Measurements from ENCODE around the gene CHST4. TPM values are rescaled to one million over a fixed set of nuclear protein-coding genes. Genes with fewer than 3 reads are reported as not detected.

The CHST4 gene
- total RNA-seq, 4 donors from 2014 or later: 0.26 to 0.63 TPM; not detected in 2

DNA sequence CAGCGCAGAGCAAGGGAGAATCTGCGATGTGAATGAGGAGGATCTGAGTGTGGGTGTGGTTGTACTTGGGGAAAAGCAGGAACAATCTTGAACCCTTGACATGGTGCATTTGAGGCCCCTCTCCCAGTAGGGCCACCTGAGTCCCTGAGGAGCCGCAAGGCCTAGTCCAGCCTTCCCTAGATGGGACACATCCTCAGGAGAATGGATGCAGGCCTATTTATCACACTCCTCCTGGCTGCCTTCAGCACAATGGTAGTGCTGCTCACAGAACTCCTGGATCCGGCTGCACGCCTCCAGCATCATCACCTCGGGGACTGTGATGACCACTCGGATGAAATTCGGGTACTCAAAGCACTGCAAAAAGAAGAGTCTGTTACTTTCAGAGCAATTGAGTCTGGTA is 41.7 kb downstream of the CHST4 start:
- Histone ChIP-seq H3K27ac (replicated peaks in 1 of 4) (no peak overlapping the region), H3K4me1 (peaks cover 5 to 17% (median 12%) of the 10 kb centered on the region in 4 donors), H3K4me3 (no peak overlapping the region), H3K27me3 (no peaks in the 10 kb centered on the region), H3K36me3 (no peaks in the 10 kb centered on the region), H3K9me3 (no peaks in the 10 kb centered on the region)
- WGBS: 93% methylated on average over 8 of the region's 8 CpGs
- no peak for TF ChIP-seq EP300 (IDR thresholded peaks at IDR 0.05)
- TF ChIP-seq POLR2AphosphoS5 (IDR thresholded peaks at IDR 0.05): no peak
- no peak for TF ChIP-seq POLR2A (IDR thresholded peaks at IDR 0.05; ENCODE audit: low read depth)
- TF ChIP-seq, protein P1, sequence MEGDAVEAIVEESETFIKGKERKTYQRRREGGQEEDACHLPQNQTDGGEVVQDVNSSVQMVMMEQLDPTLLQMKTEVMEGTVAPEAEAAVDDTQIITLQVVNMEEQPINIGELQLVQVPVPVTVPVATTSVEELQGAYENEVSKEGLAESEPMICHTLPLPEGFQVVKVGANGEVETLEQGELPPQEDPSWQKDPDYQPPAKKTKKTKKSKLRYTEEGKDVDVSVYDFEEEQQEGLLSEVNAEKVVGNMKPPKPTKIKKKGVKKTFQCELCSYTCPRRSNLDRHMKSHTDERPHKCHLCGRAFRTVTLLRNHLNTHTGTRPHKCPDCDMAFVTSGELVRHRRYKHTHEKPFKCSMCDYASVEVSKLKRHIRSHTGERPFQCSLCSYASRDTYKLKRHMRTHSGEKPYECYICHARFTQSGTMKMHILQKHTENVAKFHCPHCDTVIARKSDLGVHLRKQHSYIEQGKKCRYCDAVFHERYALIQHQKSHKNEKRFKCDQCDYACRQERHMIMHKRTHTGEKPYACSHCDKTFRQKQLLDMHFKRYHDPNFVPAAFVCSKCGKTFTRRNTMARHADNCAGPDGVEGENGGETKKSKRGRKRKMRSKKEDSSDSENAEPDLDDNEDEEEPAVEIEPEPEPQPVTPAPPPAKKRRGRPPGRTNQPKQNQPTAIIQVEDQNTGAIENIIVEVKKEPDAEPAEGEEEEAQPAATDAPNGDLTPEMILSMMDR (IDR thresholded peaks at IDR 0.05): no peak
- DNase-seq (ENCODE audit: extremely low spot score): no peak
- intact Hi-C loops (cut with DNase I): no loop called here

DNA sequence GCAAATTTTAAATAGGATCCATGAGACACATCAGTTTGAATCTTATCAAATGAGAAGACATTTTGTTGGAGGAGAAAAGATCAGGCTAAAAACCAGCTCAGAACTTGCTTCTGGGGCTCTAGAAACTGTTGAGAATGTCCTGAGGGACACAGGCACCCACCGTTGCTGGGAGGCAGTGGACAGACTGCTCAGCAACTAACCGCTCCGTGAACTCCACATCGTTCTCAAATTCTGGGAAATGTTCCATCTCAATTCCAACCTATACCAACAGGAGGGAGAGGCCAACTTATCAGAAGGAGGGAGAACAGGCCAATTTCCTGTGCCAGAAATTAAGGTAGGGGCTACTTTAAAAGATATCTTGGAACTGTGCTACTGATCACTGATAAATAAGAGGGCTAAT is 42.3 kb downstream of the CHST4 start:
- intact Hi-C loops (cut with DNase I): no loop called here
- 42% methylated on average over 4 of the region's 4 CpGs for WGBS
- TF ChIP-seq, protein P1 (IDR thresholded peaks at IDR 0.05): no peak
- no peak for TF ChIP-seq POLR2AphosphoS5 (IDR thresholded peaks at IDR 0.05)
- no peak for TF ChIP-seq POLR2A (IDR thresholded peaks at IDR 0.05; ENCODE audit: low read depth)
- TF ChIP-seq EP300 (IDR thresholded peaks at IDR 0.05): no peak

DNA sequence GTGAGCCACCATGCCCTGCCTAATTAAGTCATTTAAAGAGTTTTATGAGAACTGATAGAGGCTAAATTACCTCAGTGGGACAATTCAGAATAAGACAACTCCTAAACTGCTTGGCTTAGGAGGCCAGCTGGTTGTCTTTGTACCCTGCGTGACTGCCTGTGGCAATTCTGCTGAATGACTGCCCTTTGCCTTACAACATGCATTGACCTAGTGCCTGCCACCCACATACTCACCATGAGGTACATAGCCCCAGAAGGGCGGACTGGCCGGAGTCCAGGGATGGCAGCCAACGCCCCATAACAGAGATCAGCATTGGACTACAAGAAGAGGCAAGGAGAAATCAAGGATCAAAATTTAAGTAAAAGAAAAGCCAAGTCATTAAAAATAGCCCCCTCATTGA is 43.4 kb downstream of the CHST4 start:
- Histone ChIP-seq H3K27me3 (no peaks in the 10 kb centered on the region), H3K4me3 (no peak overlapping the region), H3K36me3 (no peaks in the 10 kb centered on the region), H3K4me1 (peaks cover 0 to 9% (median 5%) of the 10 kb centered on the region in 4 donors), H3K27ac (replicated peaks in 1 of 4) (no peak overlapping the region), H3K9me3 (no peaks in the 10 kb centered on the region)
- intact Hi-C loops (cut with DNase I): no loop called here
- DNase-seq (ENCODE audit: extremely low spot score): no peak
- TF ChIP-seq EP300 (IDR thresholded peaks at IDR 0.05) (no peak), POLR2A (IDR thresholded peaks at IDR 0.05; ENCODE audit: low read depth) (no peak), POLR2AphosphoS5 (IDR thresholded peaks at IDR 0.05) (no peak)
- TF ChIP-seq, protein P1 (IDR thresholded peaks at IDR 0.05): no peak
- 87% methylated on average over 4 of the region's 4 CpGs for WGBS

More for the DNA sequence above, 42.3 kb downstream of the CHST4 start:
- no peak overlapping the region for H3K27ac ChIP-seq (replicated peaks in 1 of 4)
- no peak overlapping the region for H3K4me3 ChIP-seq
- H3K36me3 ChIP-seq: no peaks in the 10 kb centered on the region
- no peak for DNase-seq (ENCODE audit: extremely low spot score)
- peaks cover 5 to 17% (median 12%) of the 10 kb centered on the region in 4 donors for H3K4me1 ChIP-seq
- H3K9me3 ChIP-seq: no peaks in the 10 kb centered on the region
- H3K27me3 ChIP-seq: no peaks in the 10 kb centered on the region

- no peak for TF ChIP-seq EP300 (IDR thresholded peaks at IDR 0.05)
- TF ChIP-seq, protein P1 (IDR thresholded peaks at IDR 0.05): no peak
- TF ChIP-seq POLR2AphosphoS5 (IDR thresholded peaks at IDR 0.05): no peak
- TF ChIP-seq POLR2A (IDR thresholded peaks at IDR 0.05; ENCODE audit: low read depth): no peak
- Histone ChIP-seq H3K4me1 (peaks cover 0 to 9% (median 4%) of the 10 kb centered on the region in 4 donors), H3K27ac (replicated peaks in 1 of 4) (no peak overlapping the region), H3K27me3 (no peaks in the 10 kb centered on the region), H3K36me3 (no peaks in the 10 kb centered on the region), H3K9me3 (no peaks in the 10 kb centered on the region), H3K4me3 (no peak overlapping the region)
- DNase-seq (ENCODE audit: extremely low spot score): no peak
- intact Hi-C loops (cut with DNase I): no loop called here
- 94% methylated on average over 8 of the region's 8 CpGs for WGBS
These were observed 43.9 kb downstream of the CHST4 start for GRCh38 chr16:71570144-71570543.

DNA sequence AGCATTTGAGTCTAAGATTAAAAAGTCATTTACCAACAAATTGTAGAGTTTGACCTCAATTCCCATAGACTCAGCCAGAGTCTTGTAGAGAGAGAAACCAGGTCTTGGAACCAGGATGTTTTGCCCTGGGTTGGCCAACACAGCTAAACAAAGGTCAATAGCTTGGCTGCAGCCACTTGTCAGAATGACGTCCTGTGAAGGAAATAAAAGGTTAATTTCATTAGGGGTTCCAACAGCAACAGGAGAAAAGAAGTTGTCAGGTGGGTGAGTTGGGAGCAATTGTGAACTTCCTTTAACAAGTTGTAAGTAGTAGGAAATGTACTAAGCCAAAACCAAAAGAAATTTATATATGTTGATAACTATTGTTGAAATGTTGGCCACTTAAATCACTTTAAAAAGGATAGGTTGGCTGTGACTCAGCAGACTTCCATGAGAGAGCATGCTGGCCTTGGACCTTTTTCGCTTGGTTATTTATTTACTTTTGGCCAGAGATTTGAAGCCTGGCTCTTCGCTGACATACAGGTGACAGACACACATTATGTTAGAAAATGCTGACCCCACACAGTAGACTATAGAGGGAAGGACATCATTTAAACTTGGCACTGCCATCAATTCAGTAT is 46.4 kb downstream of the CHST4 start:
- peaks cover 0 to 8% (median 0%) of the 10 kb centered on the region in 4 donors for H3K27me3 ChIP-seq
- intact Hi-C loops (cut with DNase I): no loop called here
- no peak for DNase-seq (ENCODE audit: extremely low spot score)
- no peaks in the 10 kb centered on the region for H3K4me1 ChIP-seq
- H3K27ac ChIP-seq (replicated peaks in 1 of 4): no peak overlapping the region
- 49% methylated on average over 3 of the region's 3 CpGs for WGBS
- H3K36me3 ChIP-seq: no peaks in the 10 kb centered on the region
- TF ChIP-seq POLR2AphosphoS5 (IDR thresholded peaks at IDR 0.05): no peak
- no peak for TF ChIP-seq EP300 (IDR thresholded peaks at IDR 0.05)
- TF ChIP-seq, protein P1 (IDR thresholded peaks at IDR 0.05): no peak
- TF ChIP-seq POLR2A (IDR thresholded peaks at IDR 0.05; ENCODE audit: low read depth): no peak
- H3K9me3 ChIP-seq: no peaks in the 10 kb centered on the region
- H3K4me3 ChIP-seq: no peak overlapping the region

All from esophagus muscularis mucosa (tissue), 4 donors.